Thymus (tissue), 11 donors: ENCODE measurements around the gene GAS1. TPM values are rescaled to one million over a fixed set of nuclear protein-coding genes. Genes with fewer than 3 reads are reported as not detected.

Experiments
- DNase-seq, 9 donors: peaks; one replicate each; pipeline ENCODE4 v3.0.0-alpha.2; 2013; ENCODE audit warnings: low spot score in 9 of 9, low read depth in 6 of 9, missing footprints in 1 of 9
- H3K27ac ChIP-seq, 2 donors: one replicate each; pipeline ENCODE4 v1.5.1; 2013; ENCODE audit warnings: control low read depth in 1 of 2, low read depth in 1 of 2, low read length in 1 of 2, mild to moderate bottlenecking in 1 of 2, moderate library complexity in 1 of 2
- H3K27me3 ChIP-seq, 2 donors: one replicate each; pipeline ENCODE4 v1.5.1; 2013; ENCODE audit warnings: low read length in 1 of 2; ENCODE audit not compliant: control insufficient read depth in 2 of 2, insufficient read depth in 1 of 2
- H3K36me3 ChIP-seq, 2 donors: one replicate each; pipeline ENCODE4 v1.5.1; 2013; ENCODE audit warnings: low read length in 1 of 2, mild to moderate bottlenecking in 1 of 2, moderate library complexity in 1 of 2; ENCODE audit not compliant: control insufficient read depth in 2 of 2, insufficient read depth in 2 of 2
- H3K4me1 ChIP-seq, 2 donors: one replicate each; pipeline ENCODE4 v1.5.1; 2013; ENCODE audit warnings: low read length in 2 of 2; ENCODE audit not compliant: control insufficient read depth in 2 of 2, insufficient read depth in 2 of 2
- H3K4me3 ChIP-seq, 2 donors: one replicate each; pipeline ENCODE4 v1.5.1; 2013; ENCODE audit warnings: low read length in 2 of 2, control low read depth in 1 of 2, mild to moderate bottlenecking in 1 of 2
- H3K9me3 ChIP-seq, 2 donors: one replicate each; pipeline ENCODE4 v1.5.1; 2013; ENCODE audit warnings: low read length in 1 of 2, mild to moderate bottlenecking in 1 of 2; ENCODE audit not compliant: control insufficient read depth in 2 of 2, insufficient read depth in 1 of 2
- WGBS: extraction: QIAGEN DNeasy Blood & Tissue Kit; methylation state at CpG from one replicate; pipeline ENCODE4 v1.1.7; 2013; 5-methylcytosine and 5-hydroxymethylcytosine counted together
- polyA plus RNA-seq: library from polyadenylated mRNA; stranded (reverse); fragments of 200-250 nt; gene quantifications from one replicate; pipeline ENCODE4 v1.2.3, GENCODE V29; 2013
- total RNA-seq: library from RNA; stranded (reverse); fragments of 120-200 nt; gene quantifications from one replicate; pipeline ENCODE4 v1.2.4, GENCODE V29; 2013
- donor health status: healthy.

Gene GAS1
- total and polyA plus RNA-seq, 2 donors, result 9.1 to 64.3 TPM

GRCh38 chr9:86902176-86902575 is 45.1 kb downstream of the GAS1 start:
- Histone ChIP-seq H3K4me1 (no peaks in the 10 kb centered on the region), H3K9me3 (no peaks in the 10 kb centered on the region), H3K27ac (no peak overlapping the region), H3K4me3 (no peak overlapping the region), H3K36me3 (no peaks in the 10 kb centered on the region), H3K27me3 (peaks cover 3 to 30% of the 10 kb centered on the region in 2 donors)
- no peak for DNase-seq
- 17% methylated on average over 8 of the region's 8 CpGs for WGBS

GRCh38 chr9:86901511-86901910 is 45.8 kb downstream of the GAS1 start:
- Histone ChIP-seq H3K27ac (no peak overlapping the region), H3K4me1 (no peaks in the 10 kb centered on the region), H3K9me3 (no peaks in the 10 kb centered on the region), H3K27me3 (peaks cover 3 to 30% of the 10 kb centered on the region in 2 donors), H3K4me3 (no peak overlapping the region), H3K36me3 (no peaks in the 10 kb centered on the region)
- WGBS, result 90% methylated on average over 3 of the region's 3 CpGs
- no peak for DNase-seq
